ENCODE measurements around the gene ACER3. TPM values are rescaled to one million over a fixed set of nuclear protein-coding genes. Genes with fewer than 3 reads are reported as not detected.

The ACER3 gene
- total RNA-seq, 4 donors from 2014 or later, result 19.0 to 26.6 (median 22.0) TPM

- TF ChIP-seq CTCF (IDR thresholded peaks at IDR 0.05), result no peak
- DNase-seq (ENCODE audit: low spot score) (no peak), ATAC-seq (ENCODE audit: low FRiP score) (no peak)
These were observed 19.6 kb downstream of the ACER3 start for GRCh38 chr11:76880314-76880713.

- DNase-seq (ENCODE audit: low spot score) (no peak), ATAC-seq (ENCODE audit: low FRiP score) (no peak)
- no peak for TF ChIP-seq CTCF (IDR thresholded peaks at IDR 0.05)
These were observed 20.2 kb downstream of the ACER3 start for GRCh38 chr11:76880956-76881355.

DNA sequence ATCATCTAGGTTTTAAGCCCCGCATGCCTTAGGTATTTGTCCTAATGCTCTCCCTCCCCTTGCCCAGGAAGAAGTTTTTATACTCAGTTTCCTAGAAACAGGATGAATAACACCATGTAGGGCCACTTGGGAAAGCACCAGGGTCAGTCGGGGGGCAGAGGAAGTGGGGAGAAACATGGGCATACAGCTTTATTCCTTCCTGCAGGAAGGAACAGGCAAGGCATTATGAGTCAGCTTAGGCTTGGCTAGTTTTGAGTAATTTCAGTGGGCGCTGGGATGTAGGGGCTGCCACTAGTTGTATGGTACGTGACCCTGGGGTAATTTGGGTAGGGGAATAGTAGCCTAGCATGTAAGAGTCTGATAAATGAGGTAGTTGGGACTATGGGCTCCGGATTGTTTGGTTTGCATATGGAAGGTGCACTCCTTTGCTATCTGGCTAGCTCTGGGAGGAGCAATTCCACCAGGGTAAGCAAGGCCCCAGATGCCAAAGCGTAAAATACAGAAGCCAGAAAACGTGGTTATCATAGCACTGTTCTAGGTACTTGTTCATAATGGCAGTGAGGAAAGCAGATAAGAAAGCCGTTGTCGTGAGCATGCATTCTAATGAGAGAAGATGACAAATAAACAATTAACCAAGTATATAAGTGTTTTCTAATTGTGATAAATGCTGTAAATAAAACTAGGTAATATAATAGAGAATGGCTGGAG lies 24.8 kb downstream of the ACER3 start:
- ATAC-seq (ENCODE audit: low FRiP score), result no peak
- TF ChIP-seq CTCF (IDR thresholded peaks at IDR 0.05), result no peak
- DNase-seq (ENCODE audit: low spot score), result no peak

GRCh38 chr11:76888989-76889388 lies 28.3 kb downstream of the ACER3 start:
- no peak for ATAC-seq (ENCODE audit: low FRiP score)
- no peak for DNase-seq (ENCODE audit: low spot score)
- TF ChIP-seq CTCF (IDR thresholded peaks at IDR 0.05), result no peak

DNA sequence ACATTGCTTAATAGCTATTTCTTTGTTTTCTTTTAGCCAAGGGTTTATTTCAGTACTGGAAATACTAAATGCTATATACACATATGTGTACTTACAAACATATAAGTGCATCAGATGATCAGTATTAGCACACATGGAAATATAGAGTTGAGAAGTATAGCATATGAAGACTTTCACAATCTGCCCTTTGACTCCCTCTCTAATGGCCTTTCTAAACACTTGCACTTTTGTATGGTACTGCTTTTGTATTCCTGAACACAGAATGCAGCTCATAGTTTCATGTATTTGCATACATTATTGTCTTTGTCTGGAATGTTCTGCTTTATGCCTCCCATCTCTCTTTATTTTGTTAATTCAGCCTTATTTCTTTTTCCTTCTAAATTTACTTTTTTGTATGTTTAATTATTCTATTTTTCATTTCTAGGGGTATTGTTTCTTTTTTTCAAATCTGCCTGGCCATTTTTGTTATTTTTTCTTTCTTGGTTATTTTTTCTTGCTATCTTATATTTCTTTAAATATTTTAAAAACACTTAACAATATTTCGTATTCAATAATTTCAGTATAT lies 28.8 kb downstream of the ACER3 start:
- no peak for TF ChIP-seq CTCF (IDR thresholded peaks at IDR 0.05)
- no peak for ATAC-seq (ENCODE audit: low FRiP score)
- DNase-seq (ENCODE audit: low spot score), result no peak

DNA sequence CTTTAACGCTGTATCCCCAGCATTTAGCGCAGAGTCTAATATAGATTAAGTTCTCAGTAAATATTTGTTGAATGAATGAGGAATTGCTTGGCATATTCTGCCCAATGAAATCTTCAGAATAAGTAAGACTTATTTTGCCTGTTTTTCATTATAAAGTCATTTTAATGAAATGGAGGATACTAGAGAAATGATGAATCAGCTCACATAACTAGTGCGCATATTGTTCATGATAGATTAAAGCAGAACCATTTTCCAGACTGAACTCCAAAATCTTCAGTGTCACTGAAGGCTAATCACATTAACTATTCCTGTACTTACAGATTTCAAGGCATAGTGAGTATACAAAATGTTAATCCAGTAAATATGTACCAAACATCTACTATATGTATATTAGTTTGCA lies 29.6 kb downstream of the ACER3 start:
- no peak for ATAC-seq (ENCODE audit: low FRiP score)
- TF ChIP-seq CTCF (IDR thresholded peaks at IDR 0.05), result no peak
- DNase-seq (ENCODE audit: low spot score), result no peak

DNA sequence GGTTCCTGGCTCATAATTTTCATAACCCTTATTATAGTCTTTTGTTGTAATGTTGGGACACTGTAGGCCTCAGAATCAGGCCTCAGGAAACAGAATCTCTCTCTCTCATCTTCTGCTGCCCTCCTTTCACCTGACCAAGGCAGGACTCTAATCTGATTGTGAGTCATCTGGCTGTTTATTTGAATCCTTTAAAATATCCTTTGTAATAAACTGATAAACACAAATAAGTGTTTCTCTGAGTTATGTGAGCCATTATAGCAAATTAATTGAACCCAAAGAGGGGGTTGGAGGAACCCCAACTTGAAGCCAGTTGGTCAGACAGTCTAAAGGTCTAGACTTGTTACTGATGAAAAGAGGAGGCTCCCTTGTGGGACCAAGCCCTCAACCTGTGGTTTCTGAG lies 30.6 kb downstream of the ACER3 start:
- DNase-seq (ENCODE audit: low spot score), result no peak
- TF ChIP-seq CTCF (IDR thresholded peaks at IDR 0.05), result no peak

More for the DNA sequence above, 30.6 kb downstream of the ACER3 start:
- ATAC-seq (ENCODE audit: low FRiP score), result no peak

Measured in omental fat pad (tissue), 4 donors.